Naive thymus-derived CD4-positive, alpha-beta T cell (primary cell): ENCODE results near the gene EMILIN1. TPM values are rescaled to one million over a fixed set of nuclear protein-coding genes. Genes with fewer than 3 reads are reported as not detected.

Experiments used
- ATAC-seq: fragments of 150-1000 bp; cut with Tn5 transposase; 2 replicates; pipeline ENCODE4 v1.10.0; 2021; ENCODE audit warnings: mild to moderate bottlenecking, moderate library complexity
- CTCF ChIA-PET: fragments of 350-600 bp; sonication (Branson Sonifier 250); formaldehyde crosslinking; loops from one replicate; lab custom pipeline; 2021; ENCODE audit warnings: antibody characterized with exemption; lab: Charles Lee
- POLR2A ChIA-PET: fragments of 350-600 bp; sonication (Branson Sonifier 250); formaldehyde crosslinking; loops from one replicate; lab custom pipeline; 2021; ENCODE audit warnings: antibody characterized with exemption, inconsistent platforms; lab: Charles Lee
- DNase-seq, 9 donors: peaks; one replicate each; pipeline versions ENCODE4 v3.0.0 to v3.0.0-alpha.2; 2020 to 2022; ENCODE audit warnings: mixed read lengths in 1 of 9
- H3K27ac ChIP-seq: one replicate; pipeline ENCODE4 v1.7.0; 2013; ENCODE audit warnings: mild to moderate bottlenecking, low read depth, low read length, moderate library complexity
- H3K27me3 ChIP-seq, 2 donors: one replicate each; pipeline ENCODE4 v1.7.0; 2013; ENCODE audit warnings: low read length in 2 of 2, mild to moderate bottlenecking in 2 of 2, moderate library complexity in 2 of 2; ENCODE audit not compliant: control insufficient read depth in 2 of 2, insufficient read depth in 2 of 2
- H3K36me3 ChIP-seq, 3 experiments: 1 replicate in 2 of 3; 2 replicates in 1 of 3; pipeline ENCODE4 v1.7.0; 2013; ENCODE audit warnings: low read length in 3 of 3, mild to moderate bottlenecking in 3 of 3, moderate library complexity in 1 of 3; ENCODE audit not compliant: insufficient read depth in 3 of 3, control insufficient read depth in 2 of 3
- H3K4me1 ChIP-seq, 2 donors: one replicate each; pipeline ENCODE4 v1.7.0; 2013; ENCODE audit warnings: low read length in 2 of 2, mild to moderate bottlenecking in 2 of 2, moderate library complexity in 1 of 2; ENCODE audit not compliant: control insufficient read depth in 2 of 2, insufficient read depth in 2 of 2
- H3K4me3 ChIP-seq: 2 replicates; pipeline ENCODE4 v1.7.0; 2013; ENCODE audit warnings: mild to moderate bottlenecking, low read length
- H3K9me3 ChIP-seq, 3 experiments: 1 replicate in 2 of 3; 2 replicates in 1 of 3; pipeline ENCODE4 v1.7.0; 2013; ENCODE audit warnings: low read length in 3 of 3; ENCODE audit not compliant: control insufficient read depth in 2 of 3
- H3K27ac Mint-ChIP-seq, 9 donors: one replicate each; pipeline ENCODE4 v1.8.0; 2020 to 2022; ENCODE audit warnings: mixed read lengths in 9 of 9, mild to moderate bottlenecking in 8 of 9, moderate library complexity in 5 of 9, inconsistent platforms in 2 of 9
- H3K27me3 Mint-ChIP-seq, 5 donors: one replicate each; pipeline ENCODE4 v1.8.0; 2021 to 2022; ENCODE audit warnings: mixed read lengths in 5 of 5, mild to moderate bottlenecking in 1 of 5
- H3K36me3 Mint-ChIP-seq, 5 donors: one replicate each; pipeline ENCODE4 v1.8.0; 2020 to 2022; ENCODE audit warnings: mixed read lengths in 5 of 5, mild to moderate bottlenecking in 3 of 5, inconsistent platforms in 1 of 5
- H3K4me1 Mint-ChIP-seq, 7 donors: one replicate each; pipeline ENCODE4 v1.8.0; 2020 to 2022; ENCODE audit warnings: mixed read lengths in 7 of 7, mild to moderate bottlenecking in 3 of 7, inconsistent platforms in 1 of 7
- H3K4me3 Mint-ChIP-seq, 10 donors: one replicate each; pipeline ENCODE4 v1.8.0; 2020 to 2022; ENCODE audit warnings: mild to moderate bottlenecking in 10 of 10, mixed read lengths in 10 of 10, moderate library complexity in 6 of 10, inconsistent platforms in 2 of 10
- H3K9me3 Mint-ChIP-seq, 11 donors: one replicate each; pipeline ENCODE4 v1.8.0; 2020 to 2022; ENCODE audit warnings: mixed read lengths in 11 of 11, mild to moderate bottlenecking in 4 of 11, inconsistent platforms in 1 of 11, moderate library complexity in 1 of 11
- intact Hi-C, 2 donors: fragments of 100-400 bp; cut with micrococcal nuclease; formaldehyde crosslinking; loops; one replicate each; pipeline ENCODE4 v1.15.1; 2023
- polyA plus RNA-seq, 2 donors: library from polyadenylated mRNA; unstranded; fragments of 300-500 nt; fragmentation: Illumina TruSeq; gene quantifications; one replicate each; pipeline ENCODE4 v1.2.3, GENCODE V29; 2021
- total RNA-seq, 6 experiments: library from RNA in 5 of 6; stranded (reverse) in 5 of 6; gene quantifications; 1 replicate in 5 of 6; 2 replicates in 1 of 6; pipeline ENCODE4 v1.2.3 and lab custom pipeline; 2021 to 2026

The EMILIN1 gene
- total and polyA plus RNA-seq, 7 experiments from 2014 or later: 0.35 to 1.4 (median 0.73) TPM

DNA sequence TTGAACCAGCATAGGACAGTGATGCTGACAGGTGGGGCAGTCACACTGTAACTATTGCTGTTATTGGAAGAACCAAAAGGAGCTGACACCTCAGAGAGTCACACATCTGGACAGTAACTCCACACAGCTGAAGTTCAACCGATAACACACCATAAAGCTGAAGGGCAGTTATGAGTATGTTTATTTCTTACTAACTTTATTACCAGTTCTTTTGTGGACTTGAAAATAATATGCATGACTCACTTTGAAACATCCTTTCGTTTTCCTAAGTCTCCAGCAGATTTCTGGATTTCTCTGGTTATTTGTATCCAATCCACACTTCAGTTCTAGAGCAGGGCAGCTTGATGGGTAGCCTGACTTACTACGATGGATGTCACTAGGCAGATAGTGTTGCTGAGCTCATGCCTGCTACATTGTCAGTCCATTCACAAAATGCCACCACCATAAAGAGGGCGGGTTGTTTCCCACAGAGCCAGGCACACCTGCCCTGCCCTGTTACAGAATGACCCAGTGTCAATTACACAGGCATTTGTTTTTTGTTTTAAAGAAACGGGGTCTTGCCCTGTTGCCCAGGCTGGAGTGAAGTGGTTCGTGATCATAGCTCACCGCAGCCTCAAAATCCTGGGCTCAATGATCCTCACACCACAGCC is 35.3 kb upstream of the EMILIN1 start:
- H3K9me3 ChIP-seq: no peaks in the 10 kb centered on the region
- Mint-ChIP-seq H3K4me1 (peaks cover 0 to 11% (median 0%) of the 10 kb centered on the region in 7 donors), H3K36me3 (peaks cover 5 to 20% (median 9%) of the 10 kb centered on the region in 5 donors), H3K9me3 (no peaks in the 10 kb centered on the region), H3K27me3 (no peaks in the 10 kb centered on the region), H3K4me3 (no peak overlapping the region), H3K27ac (peak overlapping the region in 1 of 9 donors; percentile 40)
- no peaks in the 10 kb centered on the region for H3K4me1 ChIP-seq
- no peak overlapping the region for H3K4me3 ChIP-seq
- DNase-seq: no peak
- peaks cover 0 to 37% (median 13%) of the 10 kb centered on the region in 3 experiments for H3K36me3 ChIP-seq
- intact Hi-C loops: no loop called here
- ATAC-seq: no peak
- CTCF ChIA-PET: interaction anchor here (0.8 kb wide), 1 partner anchor 12 kb away, joined by 3 read pairs; no protein-coding TSS in a partner anchor
- POLR2A ChIA-PET: interaction anchor here (0.6 kb wide), 2 partner anchors 8 to 1819 kb away, joined by 3 read pairs; partner anchors contain the start of gene AGBL5
- no peak overlapping the region for H3K27ac ChIP-seq
- no peaks in the 10 kb centered on the region for H3K27me3 ChIP-seq

DNA sequence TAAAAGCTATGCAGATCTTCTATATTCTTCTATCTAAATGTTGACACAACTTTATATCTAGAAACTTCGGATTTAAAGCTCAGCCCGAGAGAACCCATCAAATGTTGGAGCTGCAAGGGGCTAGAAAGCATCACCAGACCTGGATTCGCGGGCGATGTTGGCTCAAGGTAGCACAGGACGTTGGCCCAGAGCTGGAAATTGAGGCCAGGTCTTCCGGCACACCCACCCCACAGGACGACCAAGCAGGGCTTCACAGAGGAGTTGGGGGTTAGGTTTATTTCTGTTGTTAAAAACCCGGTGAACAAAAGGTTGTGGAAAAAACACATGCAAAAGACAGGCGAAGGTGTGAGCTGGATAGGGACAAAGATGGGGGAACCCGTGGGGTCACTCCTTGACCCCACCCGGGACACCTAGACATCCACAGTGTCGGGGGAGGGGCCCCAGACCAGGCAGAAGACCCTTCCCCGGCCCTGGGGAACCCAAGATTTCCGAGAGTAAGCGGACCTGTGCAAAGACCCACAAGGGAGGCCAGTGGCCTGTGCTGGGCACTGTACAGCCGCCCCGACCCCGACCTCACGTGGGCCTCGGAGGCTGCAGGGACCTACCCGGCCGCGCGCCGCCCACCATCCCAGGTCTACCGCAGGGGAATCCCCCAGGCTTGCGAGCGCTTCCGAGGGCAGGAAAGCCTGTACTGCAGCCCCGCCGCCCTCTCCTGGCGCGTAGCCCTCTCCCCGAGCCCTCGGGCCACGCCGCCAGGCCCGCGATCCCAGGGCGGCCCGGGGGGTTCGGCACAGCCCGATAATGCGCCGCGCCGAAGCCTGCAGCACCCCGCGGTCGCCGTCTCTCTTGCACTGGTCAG is 28.8 kb upstream of the EMILIN1 start:
- peaks cover 0 to 14% (median 2%) of the 10 kb centered on the region in 5 donors for H3K36me3 Mint-ChIP-seq
- peak overlapping the region; percentile 99 for H3K4me3 ChIP-seq
- DNase-seq: peak in 8 of 9 donors; percentile 37 to 81 (median 44)
- H3K27me3 Mint-ChIP-seq: peaks cover 0 to 8% (median 4%) of the 10 kb centered on the region in 5 donors
- peaks cover 0 to 5% (median 0%) of the 10 kb centered on the region in 3 experiments for H3K36me3 ChIP-seq
- H3K27ac Mint-ChIP-seq: peak overlapping the region; percentile 96 to 100 (median 100)
- H3K27ac ChIP-seq: peak overlapping the region; percentile 84
- H3K4me1 Mint-ChIP-seq: peaks cover 6 to 34% (median 19%) of the 10 kb centered on the region in 7 donors
- peak; percentile 19 for ATAC-seq
- CTCF ChIA-PET: interaction anchor here (1.0 to 1.6 kb wide), 5 partner anchors 9 to 273 kb away, joined by 3 to 4 read pairs (median 3); no protein-coding TSS in a partner anchor
- intact Hi-C loops: loop anchor here (1.0 to 5.0 kb wide), 13 partner anchors 17 to 1343 kb away; partner anchors contain the start of genes ATRAID (in 2 of the 2), SLC5A6 (in 2 of the 2), TMEM214 (in 2 of the 2) and ABHD1 (in 1 of the 2)
- POLR2A ChIA-PET: interaction anchor here (0.8 to 10.4 kb wide), 15 partner anchors 10 to 662 kb away, joined by 3 to 216 read pairs (median 5); partner anchors contain the start of genes ATRAID, KHK, MPV17 and OST4
- no peaks in the 10 kb centered on the region for H3K27me3 ChIP-seq
- peaks cover 0 to 15% (median 0%) of the 10 kb centered on the region in 11 donors for H3K9me3 Mint-ChIP-seq
- no peaks in the 10 kb centered on the region for H3K9me3 ChIP-seq
- H3K4me3 Mint-ChIP-seq: peak overlapping the region; percentile 86 to 100 (median 99)
- peaks cover 8 to 15% of the 10 kb centered on the region in 2 donors for H3K4me1 ChIP-seq

DNA sequence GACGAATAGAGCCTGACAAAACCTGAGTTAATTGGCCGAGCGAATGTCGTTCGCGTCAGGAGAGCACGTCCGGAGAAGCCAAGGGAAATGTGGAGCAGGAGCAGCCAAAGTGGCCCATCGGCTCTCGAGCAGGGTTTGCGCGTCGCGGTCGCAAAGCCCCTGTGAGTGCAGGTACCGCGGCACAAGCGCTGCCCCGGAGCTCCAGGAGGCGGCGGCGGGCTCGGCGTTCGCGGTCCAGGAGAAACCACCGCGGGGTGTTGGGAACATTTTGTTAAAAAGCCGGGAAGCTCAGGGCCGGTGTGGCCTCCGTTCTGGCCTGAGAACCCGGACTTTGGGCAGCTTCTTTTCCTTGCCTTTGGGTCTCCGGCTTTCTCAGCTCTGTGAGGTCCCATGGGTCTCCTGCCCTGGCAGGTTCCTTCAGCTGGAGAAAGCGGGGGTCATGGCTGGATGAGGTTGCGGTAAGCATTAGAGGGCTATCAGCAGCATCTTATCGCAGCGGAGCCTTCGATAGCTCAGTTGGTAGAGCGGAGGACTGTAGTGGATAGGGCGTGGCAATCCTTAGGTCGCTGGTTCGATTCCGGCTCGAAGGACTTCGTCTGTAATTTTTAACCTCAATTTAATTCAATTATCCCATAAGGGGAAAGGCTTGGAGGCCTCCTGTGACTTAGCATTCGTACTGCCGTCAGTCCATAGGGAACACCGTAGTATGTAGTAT is 28.0 kb upstream of the EMILIN1 start:
- Histone ChIP-seq H3K4me3 (peak overlapping the region; percentile 99), H3K27me3 (no peaks in the 10 kb centered on the region), H3K9me3 (no peaks in the 10 kb centered on the region), H3K4me1 (peaks cover 8 to 15% of the 10 kb centered on the region in 2 donors), H3K27ac (peak overlapping the region; percentile 84), H3K36me3 (peaks cover 4 to 13% (median 5%) of the 10 kb centered on the region in 3 experiments)
- POLR2A ChIA-PET: interaction anchor here (0.5 to 10.4 kb wide), 24 partner anchors 9 to 750 kb away, joined by 3 to 216 read pairs (median 4); partner anchors contain the start of genes ATRAID, KHK, MPV17 and NRBP1
- DNase-seq (peak; percentile 77 to 95 (median 94)), ATAC-seq (peak; percentile 76)
- Mint-ChIP-seq H3K4me1 (peaks cover 10 to 34% (median 19%) of the 10 kb centered on the region in 7 donors), H3K27ac (peak overlapping the region; percentile 96 to 100 (median 100)), H3K27me3 (peaks cover 0 to 8% (median 4%) of the 10 kb centered on the region in 5 donors), H3K4me3 (peak overlapping the region; percentile 86 to 100 (median 99)), H3K9me3 (peaks cover 0 to 15% (median 0%) of the 10 kb centered on the region in 11 donors), H3K36me3 (peaks cover 0 to 14% (median 6%) of the 10 kb centered on the region in 5 donors)
- intact Hi-C loops: loop anchor here (1.0 to 5.0 kb wide), 13 partner anchors 18 to 1342 kb away; partner anchors contain the start of genes ATRAID (in 2 of the 2), SLC5A6 (in 2 of the 2), TMEM214 (in 2 of the 2) and ABHD1 (in 1 of the 2)
- CTCF ChIA-PET: interaction anchor here (0.6 to 1.6 kb wide), 9 partner anchors 11 to 272 kb away, joined by 3 to 6 read pairs (median 4); partner anchors contain the start of gene ABHD1

DNA sequence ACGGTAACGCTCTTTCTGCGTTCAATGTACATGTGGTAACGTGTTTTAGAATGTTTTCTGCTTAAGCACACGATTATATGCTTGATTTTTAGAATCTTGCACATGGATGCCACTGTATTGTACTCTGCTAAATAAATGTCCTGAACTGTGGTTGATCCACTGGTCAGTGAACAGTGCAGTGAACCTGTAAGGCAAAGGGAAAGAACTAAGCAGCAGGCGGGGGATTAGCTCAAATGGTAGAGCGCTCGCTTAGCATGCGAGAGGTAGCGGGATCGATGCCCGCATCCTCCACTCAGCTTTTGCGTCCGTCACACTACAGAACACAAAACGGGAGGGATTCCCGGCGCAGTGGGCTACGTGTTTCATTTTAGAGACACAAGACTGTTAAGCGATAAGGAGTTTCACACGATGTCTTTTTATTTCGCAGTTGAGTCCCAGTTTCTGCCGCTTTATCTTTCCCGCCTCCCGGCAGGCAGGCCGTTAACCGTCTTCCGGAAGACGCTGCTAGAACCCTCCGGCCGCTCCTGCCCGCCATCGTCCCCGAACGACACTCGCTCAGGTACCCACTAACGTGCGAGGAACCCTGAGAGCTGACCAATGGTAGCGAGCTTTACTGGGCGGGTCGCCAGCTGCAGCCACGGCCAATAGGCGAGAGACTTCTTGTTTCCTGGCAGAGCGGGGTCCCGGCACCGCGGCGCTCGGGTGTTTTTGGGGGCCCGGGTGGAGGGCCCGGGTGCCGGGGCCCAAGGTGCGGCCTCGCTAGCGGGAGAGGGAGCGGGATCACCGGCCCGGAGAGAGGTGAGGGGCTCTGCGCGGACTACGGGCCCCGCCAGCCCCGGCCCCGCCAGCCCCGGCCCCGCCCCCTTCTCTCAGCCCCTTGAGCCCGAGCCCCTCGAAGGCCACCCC is 27.2 kb upstream of the EMILIN1 start, which contains the start of gene AGBL5:
TSS of gene AGBL5 (plus strand) at position 673 of the 906 bp plus-strand sequence. CDS start 1,291 bp downstream, outside the sequence.
- H3K9me3 Mint-ChIP-seq: peaks cover 0 to 15% (median 0%) of the 10 kb centered on the region in 11 donors
- intact Hi-C loops: loop anchor here (1.0 to 5.0 kb wide), 19 partner anchors 19 to 1342 kb away; partner anchors contain the start of genes ATRAID (in 2 of the 2), EIF2B4 (in 2 of the 2), KHK (in 2 of the 2) and OST4 (in 2 of the 2)
- Histone ChIP-seq H3K9me3 (no peaks in the 10 kb centered on the region), H3K4me1 (peaks cover 8 to 15% of the 10 kb centered on the region in 2 donors), H3K27me3 (no peaks in the 10 kb centered on the region), H3K36me3 (peaks cover 4 to 21% (median 12%) of the 10 kb centered on the region in 3 experiments), H3K4me3 (peak within 1 kb of the TSS; percentile 99), H3K27ac (peak within 1 kb of the TSS; percentile 84)
- H3K27ac Mint-ChIP-seq: peak within 1 kb of the TSS; percentile 96 to 100 (median 100)
- peaks cover 0 to 15% (median 12%) of the 10 kb centered on the region in 5 donors for H3K36me3 Mint-ChIP-seq
- peaks cover 0 to 8% (median 4%) of the 10 kb centered on the region in 5 donors for H3K27me3 Mint-ChIP-seq
- CTCF ChIA-PET: interaction anchor here (0.6 to 1.6 kb wide), 14 partner anchors 12 to 345 kb away, joined by 3 to 6 read pairs (median 4); partner anchors contain the start of genes ABHD1, KHK and OST4
- DNase-seq: peak; percentile 92 to 97 (median 96)
- ATAC-seq: peak; percentile 88
- POLR2A ChIA-PET: interaction anchor here (0.6 to 10.4 kb wide), 25 partner anchors 8 to 1640 kb away, joined by 3 to 216 read pairs (median 5); partner anchors contain the start of genes ATRAID, KHK, MPV17 and NRBP1
- H3K4me1 Mint-ChIP-seq: peaks cover 10 to 34% (median 19%) of the 10 kb centered on the region in 7 donors
- peak within 1 kb of the TSS; percentile 86 to 100 (median 99) for H3K4me3 Mint-ChIP-seq
